CD4-positive, alpha-beta T cell treated with Interleukin-10 for 1 hour (primary cell): ENCODE measurements around the gene CEBPG.

Source experiments
- DNase-seq: peaks from one replicate; pipeline ENCODE4 v3.0.0-alpha.2; 2020

Gene CEBPG

DNA sequence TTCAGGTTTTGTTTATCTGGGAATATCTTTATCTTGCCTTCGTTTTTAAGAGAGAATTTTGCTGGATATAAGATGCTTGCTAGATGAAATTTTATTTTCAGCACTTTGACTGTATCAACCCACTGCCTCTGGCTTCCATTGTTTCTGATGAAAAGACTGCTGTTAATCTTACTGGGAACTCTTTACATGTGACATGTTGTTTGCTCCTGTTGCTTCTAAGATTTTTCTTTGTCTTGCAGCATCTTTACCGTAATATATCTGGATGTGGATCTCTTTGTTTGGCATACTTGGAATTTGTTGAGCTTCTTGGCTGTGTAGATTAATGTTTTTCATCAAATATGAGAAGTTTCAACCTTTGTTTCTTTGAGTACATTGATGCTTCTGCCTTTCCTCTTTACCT lies 18.0 kb upstream of the CEBPG start:
- no peak for DNase-seq

- no peak for DNase-seq
Measured at GRCh38 chr19:33357556-33357955, 16.0 kb upstream of the CEBPG start.

DNA sequence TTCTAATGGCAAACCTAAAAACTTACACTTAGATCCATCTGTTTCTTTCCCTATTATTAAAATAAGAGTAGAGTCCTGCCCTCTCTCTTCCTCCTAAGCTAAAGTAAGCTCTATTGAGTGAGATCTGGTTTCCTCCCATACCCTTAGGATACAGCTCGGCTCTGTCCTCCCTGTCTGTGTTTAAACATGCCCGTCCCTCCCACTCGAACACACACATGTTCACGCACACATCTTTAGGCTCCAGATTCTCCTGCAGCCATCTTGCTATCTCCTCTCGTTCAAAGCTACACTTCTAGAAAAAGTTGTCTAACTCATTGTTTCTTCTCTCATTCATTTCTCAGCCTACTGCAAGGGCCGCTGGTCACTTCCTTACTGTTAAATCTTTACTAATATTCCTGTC lies 15.1 kb upstream of the CEBPG start:
- no peak for DNase-seq

- DNase-seq = no peak
Measured at GRCh38 chr19:33359581-33359980, 13.9 kb upstream of the CEBPG start.

DNA sequence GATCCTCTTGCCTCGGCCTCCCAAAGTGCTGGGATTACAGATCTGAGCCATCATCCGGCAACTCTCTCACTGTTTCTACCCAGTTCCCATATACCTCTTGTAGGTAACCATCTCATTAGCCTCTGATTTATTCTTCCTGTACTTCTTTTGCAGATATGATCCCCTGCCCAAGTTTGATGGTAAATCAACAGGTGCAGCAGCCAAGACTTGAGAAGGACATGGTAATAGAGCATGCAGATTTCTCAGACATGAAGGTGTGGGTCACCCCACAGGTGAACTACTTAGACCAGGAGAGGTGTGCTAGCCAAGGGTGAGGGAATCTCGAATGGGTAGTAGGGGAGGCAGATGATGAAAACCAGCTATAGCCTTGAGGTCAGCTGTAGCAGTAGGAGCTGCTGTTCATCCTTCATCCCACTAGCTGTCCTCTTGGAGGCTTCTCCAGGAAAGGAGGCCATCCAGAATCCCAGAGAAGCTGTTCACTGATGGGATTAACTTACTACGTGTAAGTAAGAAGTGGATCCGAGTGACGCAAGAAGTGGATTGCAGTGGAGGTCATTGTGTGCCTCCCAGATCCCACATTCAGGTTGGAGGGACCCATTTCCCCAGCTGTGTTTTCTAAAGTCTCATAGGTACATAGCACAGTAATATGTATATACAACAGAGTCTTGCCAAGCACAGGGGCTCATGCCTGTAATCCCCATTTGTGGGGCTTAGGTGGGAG lies 10.8 kb upstream of the CEBPG start:
- DNase-seq = no peak

GRCh38 chr19:33363476-33363875 lies 10.0 kb upstream of the CEBPG start:
- DNase-seq = no peak

DNA sequence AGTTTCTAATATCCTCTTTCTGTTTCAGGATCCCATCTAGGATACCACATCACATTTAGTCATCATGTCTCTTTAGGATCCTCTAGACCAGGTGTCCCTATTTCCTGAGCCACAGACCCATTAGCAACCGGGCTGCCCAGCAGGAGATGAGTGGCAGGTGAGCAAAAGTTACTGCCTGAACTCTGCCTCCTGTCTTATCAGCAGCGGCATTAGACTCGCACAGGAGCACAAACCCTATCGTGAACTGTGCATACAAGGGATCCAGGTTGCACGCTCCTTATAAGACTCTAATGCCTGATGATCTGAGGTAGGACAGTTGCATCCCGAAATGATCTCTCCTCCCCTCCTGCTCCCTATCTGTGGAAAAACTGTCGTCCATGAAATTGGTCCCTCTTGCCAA lies 7.8 kb upstream of the CEBPG start:
- no peak for DNase-seq

- no peak for DNase-seq
Measured at GRCh38 chr19:33366127-33366526, 7.4 kb upstream of the CEBPG start.

DNA sequence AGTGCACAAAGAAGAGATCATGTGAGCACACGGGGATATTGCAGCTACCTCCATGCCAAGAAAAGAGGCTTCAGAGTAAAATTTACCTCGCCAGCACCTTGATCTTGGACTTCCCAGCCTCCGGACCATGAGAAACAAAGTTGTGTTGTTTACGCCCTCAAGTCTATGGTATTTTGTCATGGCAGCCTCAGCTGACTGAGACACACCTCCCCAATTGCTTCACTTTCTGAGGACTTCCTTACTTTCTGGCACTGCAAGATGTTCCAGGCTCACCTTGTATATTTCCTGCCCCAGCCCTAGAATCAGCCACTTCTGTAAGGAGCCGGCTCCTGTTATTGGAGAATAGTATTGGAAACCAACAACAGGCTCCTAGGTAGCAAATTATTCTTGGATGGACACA lies 6.6 kb upstream of the CEBPG start:
- no peak for DNase-seq

DNA sequence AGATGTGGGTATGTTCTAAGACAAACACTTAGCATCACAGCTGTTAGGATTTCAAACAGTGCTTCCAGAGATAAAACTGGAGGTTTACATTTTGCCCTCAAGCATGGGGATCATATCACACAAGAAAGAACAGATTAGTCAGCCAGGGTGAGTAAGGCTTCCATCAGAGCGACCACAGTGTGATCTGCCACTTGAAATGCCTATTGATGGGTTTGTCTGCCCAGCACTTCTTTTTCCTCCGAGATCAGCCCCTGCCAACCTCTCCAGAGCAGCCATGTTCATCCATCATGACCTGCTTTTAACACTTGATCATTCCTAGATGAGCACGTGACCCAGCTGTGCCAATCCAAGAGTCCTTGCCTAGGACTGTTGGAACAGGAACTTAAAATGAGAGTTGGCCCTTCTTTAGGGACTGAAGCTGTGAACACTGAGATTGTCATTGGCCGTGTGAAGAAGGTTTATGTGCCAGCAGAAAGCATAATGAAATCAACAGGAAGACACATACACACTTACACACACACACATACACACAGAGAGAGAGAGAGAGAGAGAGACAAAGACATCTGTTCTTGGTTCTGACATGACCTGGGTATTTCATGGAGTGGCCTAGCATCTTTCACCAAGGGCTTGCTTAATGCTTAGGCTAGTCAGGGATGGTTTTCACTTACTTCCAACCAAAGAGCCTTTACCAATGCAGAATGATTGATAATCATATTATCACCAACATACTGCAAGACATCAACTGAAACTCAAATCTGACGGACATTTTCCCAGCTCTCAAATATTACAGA lies 5.2 kb upstream of the CEBPG start:
- no peak for DNase-seq

- DNase-seq = no peak
Measured at GRCh38 chr19:33370783-33371182, 2.7 kb upstream of the CEBPG start.

DNA sequence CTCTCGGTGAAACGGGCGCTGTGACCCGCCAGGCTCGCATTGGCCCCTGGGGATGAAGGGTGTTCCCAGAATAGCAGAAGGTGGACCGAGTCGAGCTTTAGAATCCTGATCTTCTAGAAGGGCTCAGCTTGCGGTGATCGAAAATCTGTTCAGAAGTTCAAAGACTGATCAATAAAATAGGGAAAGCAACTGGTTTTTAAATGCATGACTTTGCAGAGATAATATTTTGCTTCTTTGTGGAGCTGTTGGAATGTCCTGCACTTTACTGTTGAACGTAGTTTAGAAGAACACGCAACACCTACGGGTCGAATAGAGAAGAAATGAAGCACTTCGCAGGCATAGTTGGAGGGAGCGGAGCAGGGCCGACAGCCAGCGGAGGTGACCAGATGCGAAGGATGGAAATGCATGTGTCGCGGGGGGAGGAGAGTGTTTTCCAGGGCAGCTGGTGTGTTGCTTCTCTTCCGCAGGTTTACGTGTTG lies 766 bp downstream of the CEBPG start:
- no peak for DNase-seq

DNA sequence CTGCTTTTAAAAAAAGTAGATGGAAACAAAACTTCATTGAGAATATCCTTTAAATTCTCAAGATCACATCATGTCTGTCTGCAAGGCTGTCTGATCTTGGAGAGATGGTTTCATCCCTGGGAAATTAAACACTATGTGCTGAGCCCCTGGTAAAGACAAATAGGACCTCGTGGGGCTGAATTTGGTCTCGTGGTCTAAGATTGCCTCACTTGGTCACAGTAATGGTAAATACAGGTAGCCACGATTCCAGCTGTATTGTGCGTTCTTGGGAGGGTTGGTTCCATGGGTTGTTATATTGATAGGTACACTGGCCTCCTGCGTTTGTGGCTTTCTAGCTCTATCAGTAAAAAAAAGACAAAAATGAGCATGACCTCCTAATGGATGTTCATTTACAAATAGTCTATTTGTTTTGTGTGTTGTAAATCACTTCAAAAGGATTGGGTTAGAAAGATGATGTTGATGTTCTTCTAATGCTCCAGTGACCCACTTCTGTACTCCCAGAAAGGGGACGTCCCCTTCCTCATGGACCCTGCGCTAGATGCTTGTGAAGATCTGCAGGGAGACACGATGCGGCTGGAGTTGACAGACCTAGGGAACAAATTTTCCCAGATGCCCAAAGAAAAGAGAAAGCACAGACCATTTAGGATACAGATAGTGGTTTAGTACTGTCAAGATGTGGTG lies 1.8 kb downstream of the CEBPG start:
- DNase-seq = no peak

GRCh38 chr19:33375837-33376159 lies 2.3 kb downstream of the CEBPG start:
- no peak for DNase-seq

DNA sequence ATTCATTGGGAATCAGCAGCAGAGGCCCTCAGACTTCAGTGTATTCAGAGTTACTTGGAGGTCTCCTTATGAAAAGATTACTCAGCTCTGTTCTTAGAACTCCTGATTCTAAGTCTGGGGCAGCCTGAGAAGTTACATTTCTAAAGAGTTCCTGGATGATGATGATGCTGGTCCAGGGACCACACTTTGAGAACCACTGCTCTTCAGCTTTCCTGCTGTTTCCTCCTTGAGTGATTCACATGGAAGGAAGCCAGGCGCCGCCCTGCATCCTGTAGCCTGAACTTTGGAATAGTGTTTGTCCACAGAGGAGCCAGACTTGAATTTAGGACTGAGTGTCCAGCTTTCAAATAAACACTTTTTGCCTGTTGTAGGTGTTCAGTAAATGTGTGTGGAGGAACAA lies 2.9 kb downstream of the CEBPG start:
- DNase-seq = no peak

DNA sequence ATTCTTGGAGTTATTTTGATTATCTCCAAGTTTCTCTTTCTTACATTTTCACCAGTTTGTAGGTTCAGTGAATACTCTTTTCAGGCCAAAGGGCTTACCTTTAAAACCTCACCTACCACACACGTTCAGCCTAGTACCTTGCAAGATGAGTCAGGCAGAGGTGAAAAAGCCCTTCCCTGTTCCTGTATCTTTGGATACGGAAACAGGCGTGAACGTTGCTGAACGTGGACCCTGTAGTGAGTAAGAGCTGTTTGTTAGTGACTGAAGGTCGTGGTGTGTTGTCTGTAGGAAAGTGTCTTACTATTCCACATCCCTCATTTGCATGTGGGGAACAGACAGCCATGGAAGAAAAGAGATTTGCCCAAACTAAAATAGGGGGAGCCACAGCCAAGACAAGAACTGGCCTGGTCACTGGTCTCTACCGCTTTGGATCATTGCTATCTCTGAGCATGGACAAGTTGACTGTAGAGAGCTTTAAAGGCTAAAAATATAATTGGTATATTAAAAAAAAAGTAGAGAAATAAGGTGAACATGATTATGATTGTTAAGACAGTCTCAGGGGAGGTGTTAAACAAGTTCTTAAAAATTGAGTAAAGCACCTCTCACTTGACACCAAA lies 3.5 kb downstream of the CEBPG start:
- no peak for DNase-seq

DNA sequence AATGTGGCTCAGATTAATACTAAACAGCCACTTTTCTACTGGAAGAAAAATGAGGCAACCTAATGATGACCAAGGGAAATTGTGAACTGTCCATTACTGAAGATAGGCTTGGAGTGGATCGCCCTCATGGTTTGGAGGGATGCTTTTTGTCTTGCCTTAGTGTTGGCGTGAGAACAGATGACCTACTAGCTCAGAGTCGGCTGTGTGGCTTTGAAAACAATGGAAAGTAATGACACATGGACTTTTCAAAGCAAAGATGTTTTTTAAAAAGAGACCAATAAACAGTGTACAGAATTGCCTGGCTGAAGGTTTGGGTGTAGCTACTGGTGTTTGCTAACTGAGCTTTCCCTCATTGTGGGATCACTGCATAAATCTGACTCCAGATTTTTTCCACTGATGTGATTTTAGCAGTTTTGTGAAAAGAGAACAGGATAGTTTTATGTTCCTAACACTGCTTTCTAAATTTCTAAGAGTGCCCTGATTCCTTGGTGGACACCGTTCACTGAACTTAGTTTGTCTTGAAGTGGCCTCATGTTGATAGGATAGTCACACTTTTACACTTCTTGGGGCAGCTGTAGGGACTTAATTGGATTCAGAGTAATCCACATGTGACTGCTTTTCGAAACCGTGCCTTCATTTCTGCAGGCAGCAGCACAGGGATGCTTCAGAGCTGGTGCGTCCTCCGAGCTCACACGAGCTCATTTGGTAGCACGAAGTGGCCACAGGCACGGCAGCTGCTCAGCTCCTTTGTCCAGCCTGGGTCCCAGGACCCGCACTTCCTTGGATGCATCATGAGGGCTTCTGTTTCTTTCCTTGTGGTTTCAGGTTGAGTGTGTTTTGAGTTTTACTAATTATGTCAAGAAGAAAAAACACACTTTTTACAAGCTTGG lies 4.3 kb downstream of the CEBPG start:
- no peak for DNase-seq

- no peak for DNase-seq
Measured at GRCh38 chr19:33379151-33379829, 5.8 kb downstream of the CEBPG start.

DNA sequence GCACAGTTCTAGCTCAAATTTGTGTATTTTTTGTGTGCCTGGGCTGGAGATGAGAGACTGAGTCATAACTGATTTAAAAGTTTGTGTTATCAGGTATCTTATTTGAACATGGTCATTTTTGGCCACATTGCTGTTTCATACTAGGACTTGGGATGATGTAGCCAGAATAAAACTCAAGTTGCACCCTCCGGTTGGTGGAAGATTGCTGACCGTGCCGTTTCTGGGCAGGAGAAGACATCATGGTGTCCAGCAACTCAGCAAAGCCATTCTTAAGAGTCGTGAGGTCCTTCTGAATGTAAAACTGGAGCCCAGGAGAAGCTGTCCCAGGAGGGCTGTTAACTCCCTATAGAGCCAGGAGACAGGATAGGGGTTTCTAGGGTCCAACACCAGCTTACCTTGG lies 7.6 kb downstream of the CEBPG start:
- no peak for DNase-seq

DNA sequence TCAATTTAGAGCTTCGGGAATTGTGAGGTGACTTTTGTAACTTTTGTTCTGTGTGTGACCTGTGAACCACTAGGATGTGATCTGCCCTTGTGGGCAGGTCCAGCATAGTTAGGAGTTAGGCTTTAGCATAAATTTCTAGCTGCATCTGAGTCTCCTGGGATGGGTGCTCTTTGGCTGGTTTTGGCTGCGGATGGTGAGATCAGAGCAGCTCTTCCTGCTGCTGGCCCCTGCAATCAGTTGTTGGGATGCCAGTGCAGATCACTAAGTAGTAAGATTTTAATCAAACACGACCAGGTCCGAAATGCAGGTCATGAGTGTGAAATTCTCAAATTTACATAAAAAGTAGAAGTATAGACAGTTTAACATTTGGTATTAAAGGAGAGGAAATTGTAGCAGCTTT lies 8.5 kb downstream of the CEBPG start:
- DNase-seq = no peak

DNA sequence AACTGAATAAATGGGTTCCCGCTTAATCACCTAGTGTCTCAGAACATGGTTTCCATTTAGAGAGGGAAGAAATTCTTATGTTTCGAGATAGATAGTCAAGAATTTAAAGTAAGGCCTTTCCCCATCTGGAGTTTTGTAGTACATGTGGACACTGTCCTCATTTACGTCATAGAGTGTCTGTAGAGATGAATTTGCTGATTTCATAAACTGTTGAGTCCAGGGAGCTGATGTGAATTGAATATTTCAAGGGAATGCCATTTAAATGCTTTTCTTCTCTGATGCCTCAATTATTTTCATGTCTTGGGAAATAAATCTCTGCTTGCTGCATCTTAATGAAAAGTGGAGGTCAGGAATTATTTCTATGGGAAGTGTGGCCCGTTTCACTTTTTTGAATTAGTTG lies 9.5 kb downstream of the CEBPG start:
- no peak for DNase-seq

DNA sequence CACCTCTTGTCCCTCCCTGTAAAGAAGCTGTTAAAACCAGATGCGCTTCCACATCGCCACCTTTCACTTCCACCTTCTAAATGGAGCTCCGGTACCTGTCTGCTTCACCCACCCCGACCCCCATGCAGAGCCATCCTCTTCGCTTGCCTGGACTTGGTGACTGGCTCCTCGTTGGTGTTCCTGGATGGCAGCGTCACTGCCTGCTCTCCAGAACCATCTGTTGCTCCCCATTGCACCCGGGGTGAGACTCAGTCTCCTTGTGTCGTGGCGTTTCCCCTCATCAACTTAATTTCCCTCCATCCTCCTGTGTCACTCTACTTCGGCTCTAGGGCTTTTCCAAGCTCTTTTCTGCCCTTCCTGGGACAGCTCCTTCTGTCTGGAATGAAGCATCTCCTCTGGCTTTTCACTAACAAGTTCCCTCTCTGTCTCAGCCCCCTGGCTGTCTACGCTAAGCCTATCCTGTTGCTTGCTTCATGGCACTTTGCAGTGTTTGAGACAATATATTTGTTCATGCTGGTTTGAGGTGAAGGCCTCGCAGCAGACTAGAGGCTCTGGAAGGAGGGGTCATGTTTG lies 10.3 kb downstream of the CEBPG start:
- no peak for DNase-seq
